Bronchial epithelial cell (primary cell): ENCODE data around the gene UGP2. TPM values are rescaled to one million over a fixed set of nuclear protein-coding genes. Genes with fewer than 3 reads are reported as not detected.

ENCODE experiments used
- DNase-seq: peaks from one replicate; pipeline ENCODE4 v3.0.0-alpha.2; 2010; ENCODE audit warnings: low read depth
- FAIRE-seq: peaks from 2 replicates; lab custom pipeline; 2011; peaks lifted over from hg19 to GRCh38; lab: Jason Lieb, UNC
- H3K27me3 ChIP-seq: 2 replicates; pipeline ENCODE4 v1.5.1; 2011; ENCODE audit warnings: low read length; ENCODE audit not compliant: control insufficient read depth, insufficient read depth
- H3K36me3 ChIP-seq: 2 replicates; pipeline ENCODE4 v1.5.1; 2011; ENCODE audit warnings: low read length; ENCODE audit not compliant: control insufficient read depth, insufficient read depth
- H3K4me3 ChIP-seq: 2 replicates; pipeline ENCODE4 v1.5.1; 2011; ENCODE audit warnings: mild to moderate bottlenecking, low read depth, low read length, control low read depth
- CTCF ChIP-seq: IDR thresholded peaks from 2 replicates; pipeline ENCODE4 v1.5.1; 2011; ENCODE audit warnings: mild to moderate bottlenecking, moderate library complexity, low read length, control low read depth, inconsistent platforms; ENCODE audit not compliant: insufficient read depth, severe bottlenecking
- total RNA-seq: library from RNA; depleted of rRNA; stranded (reverse); fragments of >200 nt; gene quantifications from 2 replicates; pipeline ENCODE4 v1.2.1, GENCODE V29; 2014

Gene UGP2
- total RNA-seq, 1 donor from 2014 or later, result 127 TPM

- Histone ChIP-seq H3K27me3 (no peaks in the 10 kb centered on the region), H3K4me3 (no peak overlapping the region), H3K36me3 (peaks cover 5% of the 10 kb centered on the region)
- DNase-seq, result no peak
- FAIRE-seq, result no peak
- TF ChIP-seq CTCF, result no peak
These were observed 16.6 kb downstream of the UGP2 start for GRCh38 chr2:63858291-63858690.

- Histone ChIP-seq H3K27me3 (no peaks in the 10 kb centered on the region), H3K36me3 (peaks cover 5% of the 10 kb centered on the region), H3K4me3 (no peak overlapping the region)
- peak; percentile 68 for FAIRE-seq
- peak; percentile 56 for TF ChIP-seq CTCF
- peak; percentile 67 for DNase-seq
These were observed 19.6 kb downstream of the UGP2 start for GRCh38 chr2:63861220-63861822.

- H3K4me3 ChIP-seq, result no peak overlapping the region
- H3K36me3 ChIP-seq, result peaks cover 2% of the 10 kb centered on the region
- DNase-seq, result peak; percentile 91
- FAIRE-seq, result no peak
- H3K27me3 ChIP-seq, result no peaks in the 10 kb centered on the region
- TF ChIP-seq CTCF, result no peak
These were observed 21.1 kb downstream of the UGP2 start for GRCh38 chr2:63862806-63863205.

- no peak overlapping the region for H3K4me3 ChIP-seq
- TF ChIP-seq CTCF, result no peak
- DNase-seq (no peak), FAIRE-seq (no peak)
- peaks cover 2% of the 10 kb centered on the region for H3K36me3 ChIP-seq
- H3K27me3 ChIP-seq, result no peaks in the 10 kb centered on the region
These were observed 22.0 kb downstream of the UGP2 start for GRCh38 chr2:63863707-63864106.

DNA sequence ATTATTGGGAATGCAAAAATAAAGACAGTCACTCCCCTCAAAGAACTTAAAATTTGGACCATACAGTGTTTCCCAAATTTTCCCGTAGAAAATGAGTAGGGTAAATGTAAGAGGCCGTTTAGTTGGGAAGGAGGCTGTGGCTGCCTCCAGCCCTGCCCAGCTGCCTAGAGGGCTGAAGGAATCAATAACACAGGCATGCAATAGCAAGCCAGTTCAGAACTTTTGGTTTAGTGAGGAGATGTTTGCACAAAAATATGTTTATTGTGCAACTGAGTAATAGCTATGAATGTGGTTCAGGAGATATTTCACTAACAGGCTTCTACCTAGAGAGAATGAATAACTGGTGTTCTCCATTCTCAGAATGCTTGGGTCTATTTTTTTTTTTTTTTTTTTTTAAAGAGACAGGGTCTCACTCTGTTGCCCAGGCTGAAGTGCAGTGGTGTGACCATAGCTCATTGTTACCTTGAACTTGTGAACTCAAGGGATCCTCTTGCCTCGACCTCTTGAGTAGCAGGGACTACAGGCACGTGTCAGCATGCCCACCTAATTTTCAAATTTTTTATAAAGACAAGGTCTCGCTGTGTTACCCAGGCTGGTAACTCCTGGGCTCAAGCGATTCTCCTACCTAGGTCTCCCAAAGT is 23.6 kb downstream of the UGP2 start:
- DNase-seq, result peak; percentile 48
- no peak for TF ChIP-seq CTCF
- no peak for FAIRE-seq
- Histone ChIP-seq H3K27me3 (no peaks in the 10 kb centered on the region), H3K4me3 (no peak overlapping the region), H3K36me3 (no peaks in the 10 kb centered on the region)
